Measurements from ENCODE around the gene DTYMK. TPM values are rescaled to one million over a fixed set of nuclear protein-coding genes. Genes with fewer than 3 reads are reported as not detected.

Gene DTYMK
- total and polyA plus RNA-seq, 12 donors, result 10.4 to 40.4 (median 20.6) TPM

- DNase-seq, result no peak
- 89 to 95% (median 90%) methylated on average over 7 to 12 of the region's 12 CpGs for WGBS, 4 donors
- peaks cover 0 to 35% of the 10 kb centered on the region in 2 donors for H3K36me3 ChIP-seq (replicated peaks in 1 of 2)
- no peaks in the 10 kb centered on the region for H3K27me3 ChIP-seq
- H3K4me3 ChIP-seq, result no peak overlapping the region
- intact Hi-C loops (cut with DNase I), result loop anchor here in 1 of 2 donors (10.0 kb wide), 1 partner anchor 153 kb away; no protein-coding TSS in a partner anchor
- H3K4me1 ChIP-seq (replicated peaks in 1 of 2), result no peaks in the 10 kb centered on the region
- no peak overlapping the region for H3K27ac ChIP-seq
- no peaks in the 10 kb centered on the region for H3K9me3 ChIP-seq (replicated peaks in 1 of 3)
- TF ChIP-seq CTCF (IDR thresholded peaks at IDR 0.05) (no peak), POLR2A (IDR thresholded peaks at IDR 0.05) (no peak)
These were observed 35.2 kb upstream of the DTYMK start for GRCh38 chr2:241721852-241722251.

DNA sequence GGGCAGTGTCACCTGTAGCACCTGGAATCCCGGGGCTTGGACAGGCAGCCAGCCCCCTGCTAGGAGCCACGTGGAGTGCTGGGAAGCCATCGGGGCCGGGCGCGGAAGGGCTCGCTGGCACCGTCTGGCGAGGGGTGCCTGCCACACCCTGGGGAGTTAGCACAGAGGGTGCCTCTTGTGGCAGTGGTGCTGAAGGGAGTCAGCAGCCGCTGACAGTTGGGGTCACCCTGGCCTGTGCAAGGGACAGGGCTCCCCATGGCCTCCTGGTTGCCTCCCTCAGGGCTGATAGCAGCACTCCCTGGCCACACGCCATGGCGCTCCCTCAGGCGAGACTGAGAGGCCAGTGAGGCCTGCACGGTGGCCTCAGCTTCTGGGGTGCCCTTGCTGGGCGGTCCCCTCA is 33.9 kb upstream of the DTYMK start:
- Histone ChIP-seq H3K27me3 (no peaks in the 10 kb centered on the region), H3K9me3 (replicated peaks in 1 of 3) (no peaks in the 10 kb centered on the region), H3K4me1 (replicated peaks in 1 of 2) (no peaks in the 10 kb centered on the region), H3K4me3 (no peak overlapping the region), H3K27ac (no peak overlapping the region), H3K36me3 (replicated peaks in 1 of 2) (peaks cover 0 to 37% of the 10 kb centered on the region in 2 donors)
- no peak for DNase-seq
- intact Hi-C loops (cut with DNase I), result loop anchor here in 1 of 2 donors (10.0 kb wide), 1 partner anchor 154 kb away; no protein-coding TSS in a partner anchor
- TF ChIP-seq POLR2A (IDR thresholded peaks at IDR 0.05), result no peak
- no peak for TF ChIP-seq CTCF (IDR thresholded peaks at IDR 0.05)
- 92 to 97% (median 95%) methylated on average over 11 to 15 of the region's 15 CpGs for WGBS, 4 donors

- no peaks in the 10 kb centered on the region for H3K4me1 ChIP-seq (replicated peaks in 1 of 2)
- no peaks in the 10 kb centered on the region for H3K27me3 ChIP-seq
- no peak for DNase-seq
- no peak for TF ChIP-seq CTCF (IDR thresholded peaks at IDR 0.05)
- no peak for TF ChIP-seq POLR2A (IDR thresholded peaks at IDR 0.05)
- intact Hi-C loops (cut with DNase I), result loop anchor here in 1 of 2 donors (10.0 kb wide), 1 partner anchor 155 kb away; no protein-coding TSS in a partner anchor
- H3K9me3 ChIP-seq (replicated peaks in 1 of 3), result no peaks in the 10 kb centered on the region
- peaks cover 0 to 37% of the 10 kb centered on the region in 2 donors for H3K36me3 ChIP-seq (replicated peaks in 1 of 2)
- H3K27ac ChIP-seq, result no peak overlapping the region
- 90 to 96% (median 95%) methylated on average over 2 to 19 of the region's 19 CpGs for WGBS, 4 donors
- H3K4me3 ChIP-seq, result no peak overlapping the region
These were observed 33.5 kb upstream of the DTYMK start for GRCh38 chr2:241720099-241720498.

- Histone ChIP-seq H3K27ac (no peak overlapping the region), H3K4me3 (no peak overlapping the region), H3K4me1 (replicated peaks in 1 of 2) (no peaks in the 10 kb centered on the region), H3K36me3 (replicated peaks in 1 of 2) (peaks cover 0 to 37% of the 10 kb centered on the region in 2 donors), H3K9me3 (replicated peaks in 1 of 3) (no peaks in the 10 kb centered on the region), H3K27me3 (no peaks in the 10 kb centered on the region)
- TF ChIP-seq CTCF (IDR thresholded peaks at IDR 0.05) (no peak), POLR2A (IDR thresholded peaks at IDR 0.05) (no peak)
- DNase-seq, result no peak
- intact Hi-C loops (cut with DNase I), result no loop called here
- 86 to 94% (median 92%) methylated on average over 6 to 16 of the region's 16 CpGs for WGBS, 4 donors
These were observed 32.5 kb upstream of the DTYMK start for GRCh38 chr2:241719093-241719492.
